Stimulated activated naive CD8-positive, alpha-beta T cell treated with anti-CD3 and anti-CD28 coated beads, Interleukin-15, Interleukin-2, amounts not matched to agents 100 ng/mL and 50 ng/mL, for 24 hours (primary cell): ENCODE data around the gene ANO7.

Source experiments
- H3K27ac Mint-ChIP-seq: one replicate; pipeline ENCODE4 v1.8.0; 2021; ENCODE audit warnings: mild to moderate bottlenecking, mixed read lengths
- H3K27me3 Mint-ChIP-seq: one replicate; pipeline ENCODE4 v1.8.0; 2021; ENCODE audit warnings: mixed read lengths
- H3K36me3 Mint-ChIP-seq: one replicate; pipeline ENCODE4 v1.8.0; 2021; ENCODE audit warnings: low read depth, mixed read lengths
- H3K4me1 Mint-ChIP-seq: one replicate; pipeline ENCODE4 v1.8.0; 2021; ENCODE audit warnings: low read depth, mixed read lengths
- H3K4me3 Mint-ChIP-seq: one replicate; pipeline ENCODE4 v1.8.0; 2021; ENCODE audit warnings: mild to moderate bottlenecking, mixed read lengths
- H3K9me3 Mint-ChIP-seq: one replicate; pipeline ENCODE4 v1.8.0; 2021; ENCODE audit warnings: mixed read lengths

The ANO7 gene

GRCh38 chr2:241265506-241265905 is 77.0 kb downstream of the ANO7 start:
- no peaks in the 10 kb centered on the region for H3K27me3 Mint-ChIP-seq
- H3K36me3 Mint-ChIP-seq = peaks cover 73% of the 10 kb centered on the region

GRCh38 chr2:241267249-241268067 is 79.0 kb downstream of the ANO7 start:
- peaks cover 54% of the 10 kb centered on the region for H3K36me3 Mint-ChIP-seq
- H3K27ac Mint-ChIP-seq = no peak overlapping the region
- no peaks in the 10 kb centered on the region for H3K27me3 Mint-ChIP-seq
- H3K4me1 Mint-ChIP-seq = peaks cover 33% of the 10 kb centered on the region
- no peaks in the 10 kb centered on the region for H3K9me3 Mint-ChIP-seq
- H3K4me3 Mint-ChIP-seq = no peak overlapping the region

More at GRCh38 chr2:241265506-241265905, 77.0 kb downstream of the ANO7 start:
- Mint-ChIP-seq H3K4me1 (peaks cover 20% of the 10 kb centered on the region), H3K4me3 (no peak overlapping the region), H3K27ac (peak overlapping the region; percentile 31), H3K9me3 (no peaks in the 10 kb centered on the region)

GRCh38 chr2:241268306-241268705 is 79.8 kb downstream of the ANO7 start:
- H3K27me3 Mint-ChIP-seq = no peaks in the 10 kb centered on the region
- H3K27ac Mint-ChIP-seq = no peak overlapping the region
- no peak overlapping the region for H3K4me3 Mint-ChIP-seq
- H3K4me1 Mint-ChIP-seq = peaks cover 38% of the 10 kb centered on the region
- H3K9me3 Mint-ChIP-seq = no peaks in the 10 kb centered on the region
- H3K36me3 Mint-ChIP-seq = peaks cover 45% of the 10 kb centered on the region

- H3K9me3 Mint-ChIP-seq = no peaks in the 10 kb centered on the region
- H3K27ac Mint-ChIP-seq = no peak overlapping the region
- H3K4me3 Mint-ChIP-seq = no peak overlapping the region
- peaks cover 43% of the 10 kb centered on the region for H3K4me1 Mint-ChIP-seq
- no peaks in the 10 kb centered on the region for H3K27me3 Mint-ChIP-seq
- H3K36me3 Mint-ChIP-seq = peaks cover 41% of the 10 kb centered on the region
Observed at GRCh38 chr2:241268716-241269445, 80.4 kb downstream of the ANO7 start.

- no peaks in the 10 kb centered on the region for H3K27me3 Mint-ChIP-seq
- peaks cover 50% of the 10 kb centered on the region for H3K4me1 Mint-ChIP-seq
- no peak overlapping the region for H3K27ac Mint-ChIP-seq
- no peaks in the 10 kb centered on the region for H3K9me3 Mint-ChIP-seq
- H3K36me3 Mint-ChIP-seq = peaks cover 46% of the 10 kb centered on the region
- no peak overlapping the region for H3K4me3 Mint-ChIP-seq
Observed at GRCh38 chr2:241269707-241270520, 81.4 kb downstream of the ANO7 start.

GRCh38 chr2:241270531-241270930 is 82.1 kb downstream of the ANO7 start:
- Mint-ChIP-seq H3K27ac (no peak overlapping the region), H3K4me3 (peak overlapping the region; percentile 38), H3K9me3 (peaks cover 5% of the 10 kb centered on the region), H3K27me3 (no peaks in the 10 kb centered on the region), H3K36me3 (peaks cover 49% of the 10 kb centered on the region), H3K4me1 (peaks cover 50% of the 10 kb centered on the region)

- Mint-ChIP-seq H3K4me3 (peak overlapping the region; percentile 91), H3K9me3 (peaks cover 5% of the 10 kb centered on the region), H3K36me3 (peaks cover 48% of the 10 kb centered on the region), H3K27ac (peak overlapping the region; percentile 93), H3K27me3 (no peaks in the 10 kb centered on the region), H3K4me1 (peaks cover 50% of the 10 kb centered on the region)
Observed at GRCh38 chr2:241271706-241272302, 83.3 kb downstream of the ANO7 start.

- peak overlapping the region; percentile 59 for H3K27ac Mint-ChIP-seq
- H3K27me3 Mint-ChIP-seq = no peaks in the 10 kb centered on the region
- peaks cover 42% of the 10 kb centered on the region for H3K36me3 Mint-ChIP-seq
- peaks cover 5% of the 10 kb centered on the region for H3K9me3 Mint-ChIP-seq
- peak overlapping the region; percentile 80 for H3K4me3 Mint-ChIP-seq
- H3K4me1 Mint-ChIP-seq = peaks cover 50% of the 10 kb centered on the region
Observed at GRCh38 chr2:241272303-241273209, 84.1 kb downstream of the ANO7 start.

- Mint-ChIP-seq H3K36me3 (peaks cover 33% of the 10 kb centered on the region), H3K27ac (peak overlapping the region; percentile 59), H3K4me3 (peak overlapping the region; percentile 80), H3K9me3 (peaks cover 5% of the 10 kb centered on the region), H3K4me1 (peaks cover 47% of the 10 kb centered on the region), H3K27me3 (no peaks in the 10 kb centered on the region)
Observed at GRCh38 chr2:241273210-241274020, 84.9 kb downstream of the ANO7 start.

GRCh38 chr2:241274127-241274526 is 85.7 kb downstream of the ANO7 start:
- peaks cover 26% of the 10 kb centered on the region for H3K36me3 Mint-ChIP-seq

More at GRCh38 chr2:241274127-241274526, 85.7 kb downstream of the ANO7 start:
- H3K27me3 Mint-ChIP-seq = no peaks in the 10 kb centered on the region
- H3K4me1 Mint-ChIP-seq = peaks cover 41% of the 10 kb centered on the region
- H3K27ac Mint-ChIP-seq = no peak overlapping the region
- no peak overlapping the region for H3K4me3 Mint-ChIP-seq
- H3K9me3 Mint-ChIP-seq = peaks cover 5% of the 10 kb centered on the region
